Mesenteric fat pad (tissue), 1 donor: ENCODE data around the gene TTC7B. TPM values are rescaled to one million over a fixed set of nuclear protein-coding genes. Genes with fewer than 3 reads are reported as not detected.
A peak's percentile ranks its signal among the peaks of the same experiment; 100 is the strongest.

Source experiments
- DNase-seq: peaks from one replicate; pipeline ENCODE4 v3.0.0-alpha.2; 2020; ENCODE audit warnings: low spot score
- total RNA-seq: library from RNA; stranded (reverse); fragmentation: NEBNext Ultra II Directional; extraction: Animal tissue kit (Norgen Biotek cat#: 25700); gene quantifications from one replicate; pipeline ENCODE4 v1.2.1, GENCODE V29; 2021
- donor health status: DM: yes; HTN: yes; CAD: no.

TTC7B gene
- total RNA-seq, 1 donor from 2014 or later = 92.3 TPM

DNA sequence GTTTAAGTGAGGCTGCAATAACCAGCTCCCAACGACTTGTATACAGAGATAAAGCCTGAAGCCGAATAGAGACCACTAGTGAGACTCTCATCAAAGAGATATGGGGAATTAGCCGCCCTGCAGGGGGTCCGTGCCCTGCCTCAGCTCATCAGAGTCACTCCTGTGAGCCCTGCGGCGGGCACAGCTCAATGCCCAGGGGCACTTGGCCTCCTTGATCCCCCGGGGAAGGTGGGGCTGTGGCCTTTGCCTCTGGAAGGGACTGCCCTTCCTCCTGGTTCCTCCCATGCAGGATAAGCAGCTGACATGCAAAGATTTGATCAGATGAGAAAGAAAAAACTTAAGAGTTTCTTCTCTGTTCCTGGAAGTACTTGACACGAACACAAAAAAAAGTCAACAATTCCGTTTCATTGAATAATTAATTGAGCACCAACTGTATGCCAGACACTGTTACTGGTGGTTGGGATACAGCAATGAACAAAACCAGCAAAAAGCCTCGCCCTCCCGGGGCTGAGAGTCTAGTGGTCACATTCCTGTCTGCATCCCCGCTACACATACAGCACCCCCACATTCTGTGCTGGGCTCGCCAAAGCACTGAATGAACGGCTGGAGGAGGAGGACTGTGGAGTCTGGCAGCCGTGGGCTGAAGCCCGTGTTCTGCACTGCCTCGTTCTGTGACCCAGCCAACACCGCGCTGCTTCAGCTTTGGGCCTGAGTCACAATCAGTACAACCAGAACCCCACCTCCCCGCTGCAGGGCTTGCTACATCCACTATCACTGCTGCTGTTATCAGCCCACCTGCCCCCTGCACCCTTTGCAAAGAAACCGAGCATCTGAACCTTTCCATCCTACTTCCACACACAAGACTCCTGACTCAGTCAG is 10.3 kb downstream of the TTC7B start:
- DNase-seq = no peak

DNA sequence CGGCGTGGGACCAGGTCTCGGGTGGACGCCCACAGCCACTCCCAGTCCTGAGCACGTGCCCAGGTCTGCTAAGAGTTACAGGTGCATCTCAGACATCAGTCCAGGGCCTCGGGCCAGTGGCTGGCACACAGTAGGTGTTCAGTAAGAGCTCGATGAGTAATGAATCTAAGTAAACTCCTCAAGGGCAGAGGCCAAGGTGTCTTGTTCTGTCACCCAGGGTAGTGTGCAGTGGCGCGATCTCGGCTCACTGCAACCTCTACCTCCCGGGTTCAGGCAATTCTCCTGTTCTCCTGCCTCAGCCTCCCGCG is 11.2 kb downstream of the TTC7B start:
- DNase-seq = no peak

- no peak for DNase-seq
Measured at GRCh38 chr14:90804292-90805083, 11.7 kb downstream of the TTC7B start.

DNA sequence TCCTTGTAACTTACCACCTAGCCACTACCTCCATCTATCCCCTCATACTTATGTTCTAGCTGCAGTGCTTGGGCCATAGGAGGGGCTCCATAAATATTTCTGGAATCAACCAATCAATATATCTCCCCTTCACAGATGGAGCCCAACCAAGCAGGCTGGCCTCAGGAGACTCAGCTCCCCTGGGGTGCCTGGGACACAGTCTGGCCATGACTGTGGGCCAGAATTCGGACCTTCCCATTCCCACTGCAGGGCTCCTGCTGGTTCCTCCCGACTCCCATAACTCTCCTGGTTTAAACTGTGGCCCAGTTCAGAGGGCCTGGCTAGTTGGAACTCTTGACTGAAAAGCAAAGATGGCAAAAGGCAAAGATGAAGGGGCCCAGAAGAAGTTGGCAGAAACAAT is 13.0 kb downstream of the TTC7B start:
- DNase-seq = no peak

DNA sequence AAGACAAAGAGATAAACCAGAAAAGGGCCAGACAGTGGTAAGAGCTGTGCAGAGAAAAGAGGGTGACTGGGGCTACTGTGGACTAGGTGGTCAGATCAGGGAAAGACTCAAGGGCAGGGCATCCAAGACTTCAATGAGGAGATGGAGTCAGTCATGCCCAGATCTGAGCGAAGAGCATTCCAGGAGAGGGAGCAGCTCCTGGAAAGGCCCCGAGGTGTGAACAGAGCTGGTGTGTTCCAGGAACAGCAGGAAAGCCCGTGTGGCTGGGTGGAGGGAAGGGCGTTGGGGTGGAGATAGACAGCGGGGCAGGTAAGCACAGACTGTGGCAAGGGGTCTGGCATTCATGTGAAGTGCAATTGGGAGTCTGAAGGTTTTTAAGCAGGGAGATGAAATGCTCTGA is 16.8 kb downstream of the TTC7B start:
- no peak for DNase-seq

DNA sequence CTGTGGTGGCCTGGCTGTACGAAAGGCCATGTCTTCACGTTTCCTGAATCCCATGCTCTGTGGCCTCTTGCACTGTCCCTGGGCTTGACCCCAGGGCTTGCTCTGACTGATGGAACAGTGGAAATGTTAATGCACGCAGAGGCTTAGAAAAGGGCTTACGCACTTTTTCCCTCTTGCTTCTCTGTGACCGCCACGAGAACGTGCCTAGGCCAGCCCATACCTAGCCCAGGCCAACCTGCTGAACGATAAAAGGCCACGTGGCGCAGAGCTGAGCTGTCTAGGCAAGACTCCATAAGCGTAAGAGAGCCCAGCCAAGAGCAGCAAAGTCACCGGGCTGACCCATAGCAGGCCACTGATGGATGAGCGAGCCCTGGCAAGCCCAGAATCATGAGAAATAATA is 18.3 kb downstream of the TTC7B start:
- no peak for DNase-seq

GRCh38 chr14:90797451-90797850 is 18.8 kb downstream of the TTC7B start:
- DNase-seq = no peak

GRCh38 chr14:90796329-90796728 is 19.9 kb downstream of the TTC7B start:
- DNase-seq = no peak

DNA sequence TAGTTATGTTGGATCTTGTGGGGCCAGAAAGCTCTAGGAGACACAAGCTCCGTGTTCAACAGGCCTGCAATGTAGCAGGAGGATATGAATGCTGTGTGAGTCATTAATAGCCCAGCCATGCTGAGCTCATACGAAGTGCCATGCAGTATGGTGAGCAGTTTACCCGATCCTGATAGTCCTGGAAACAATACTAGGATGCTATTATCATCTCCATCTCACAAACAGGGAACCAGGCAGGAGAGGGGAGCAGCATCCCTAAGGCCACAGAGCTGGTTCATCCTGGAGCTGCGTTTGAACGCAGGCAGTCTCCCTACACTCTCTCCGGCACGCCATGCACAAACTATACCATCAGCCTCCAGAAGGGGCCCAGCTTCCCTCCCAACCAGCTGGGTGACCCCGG is 20.5 kb downstream of the TTC7B start:
- DNase-seq = no peak

- no peak for DNase-seq
Measured at GRCh38 chr14:90791486-90791885, 24.7 kb downstream of the TTC7B start.

GRCh38 chr14:90788031-90788430 is 28.2 kb downstream of the TTC7B start:
- peak; percentile 60 for DNase-seq

- DNase-seq = peak; percentile 64
Measured at GRCh38 chr14:90785876-90786450, 30.3 kb downstream of the TTC7B start.

GRCh38 chr14:90785471-90785870 is 30.8 kb downstream of the TTC7B start:
- peak; percentile 87 for DNase-seq

DNA sequence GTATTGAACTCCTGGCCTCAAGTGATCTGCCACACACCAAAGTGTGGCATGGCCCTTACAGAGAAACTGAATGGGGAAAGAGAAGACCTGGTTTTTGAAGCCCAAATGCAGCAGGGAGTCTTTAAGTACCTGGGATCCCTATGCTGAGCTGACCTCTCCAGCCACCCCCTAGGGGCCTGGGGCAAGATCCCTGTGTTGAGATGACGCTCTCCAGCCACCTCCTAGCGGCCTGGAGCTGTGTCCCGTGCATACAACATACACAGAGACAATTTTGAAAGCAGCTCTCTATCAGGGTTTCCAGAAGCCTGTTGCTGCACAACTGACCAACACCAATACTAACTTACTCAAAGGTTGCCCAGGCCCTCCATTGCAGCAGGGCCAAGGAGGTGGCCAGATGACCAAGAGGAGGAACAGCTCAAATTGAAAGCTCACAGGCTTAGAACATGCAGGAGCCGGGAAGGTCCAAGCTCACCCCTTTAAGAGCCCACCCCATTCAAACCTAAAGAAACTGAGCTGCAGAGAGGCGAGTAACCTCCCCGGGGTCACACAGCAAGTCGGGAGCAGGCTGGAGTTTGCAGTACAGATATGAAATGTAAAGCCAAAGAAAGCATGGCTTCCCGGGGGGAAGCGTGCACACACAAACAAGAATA is 31.5 kb downstream of the TTC7B start:
- DNase-seq = peak; percentile 62

DNA sequence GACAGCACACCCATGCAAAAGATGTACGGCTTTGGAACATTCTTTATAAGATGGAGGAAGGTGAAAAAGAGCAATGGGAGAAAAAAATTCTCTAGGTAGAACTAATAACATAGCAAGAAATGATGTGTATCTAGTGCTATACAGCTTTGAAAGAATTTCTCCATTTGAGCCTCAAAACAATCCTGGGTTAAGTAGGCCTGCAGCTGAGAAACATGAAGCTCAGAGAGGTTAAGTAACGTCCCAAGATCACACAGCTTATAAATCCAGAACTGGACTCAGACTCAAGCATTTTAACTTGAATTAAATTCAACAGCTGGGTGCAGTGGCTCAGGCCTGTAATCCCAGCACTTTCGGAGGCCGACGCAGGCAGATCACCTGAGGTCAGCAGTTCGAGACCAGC is 32.9 kb downstream of the TTC7B start:
- peak; percentile 59 for DNase-seq

- peak; percentile 49 for DNase-seq
Measured at GRCh38 chr14:90782892-90783291, 33.3 kb downstream of the TTC7B start.

GRCh38 chr14:90781876-90782275 is 34.4 kb downstream of the TTC7B start:
- DNase-seq = peak; percentile 60

DNA sequence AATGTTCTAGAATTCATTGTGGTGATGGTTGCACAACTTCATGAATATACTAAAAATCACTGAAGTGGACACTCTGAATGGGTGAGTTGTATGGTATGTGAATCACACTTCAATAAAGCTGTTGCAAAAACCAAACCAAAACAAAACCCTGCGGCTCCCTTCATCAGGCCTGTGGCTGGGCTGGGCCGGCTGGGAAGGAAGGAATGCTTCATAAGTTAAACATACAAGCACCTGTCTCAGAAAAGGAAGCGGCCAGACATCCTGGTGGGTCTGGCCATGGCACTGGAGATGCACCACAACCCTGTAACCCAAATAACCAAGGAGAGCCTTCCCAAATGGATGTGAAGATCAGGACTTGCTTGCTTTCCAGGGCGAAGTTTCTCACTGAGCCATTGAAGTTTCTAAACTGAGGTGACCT is 34.9 kb downstream of the TTC7B start:
- DNase-seq = peak; percentile 68

- DNase-seq = peak; percentile 78
Measured at GRCh38 chr14:90780519-90780918, 35.7 kb downstream of the TTC7B start.

DNA sequence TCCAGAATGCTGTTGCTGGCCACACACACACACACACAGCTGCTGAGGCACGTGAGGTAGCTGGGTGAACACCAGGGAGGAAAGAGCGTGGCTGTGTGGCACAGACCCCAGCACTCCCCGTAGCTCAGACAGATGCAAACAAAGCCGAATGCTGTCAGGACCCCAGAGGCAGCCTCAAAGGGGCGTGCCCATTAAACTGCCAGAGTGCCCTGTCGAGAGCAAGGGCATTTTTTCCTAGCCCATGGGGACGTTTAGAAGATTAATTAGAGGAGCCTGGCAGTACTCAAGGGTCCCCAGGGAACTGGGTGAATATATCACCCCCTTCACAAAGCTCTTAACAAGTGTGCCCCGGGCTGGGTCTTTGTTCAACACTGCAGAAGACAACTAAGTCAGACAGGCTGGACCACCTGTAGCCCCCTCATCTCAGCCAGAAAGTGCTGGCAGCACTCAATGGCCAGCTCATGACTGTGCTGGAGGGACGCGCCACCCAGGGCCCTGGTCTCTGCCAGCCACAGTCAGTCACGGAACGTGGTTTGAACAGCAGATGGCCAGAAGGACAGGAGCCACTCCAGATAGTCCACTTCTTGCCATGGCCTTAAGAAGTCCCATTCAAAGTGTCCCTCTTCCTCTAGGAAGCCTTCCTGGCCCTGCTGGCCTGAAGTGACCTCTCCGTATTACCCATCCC is 37.5 kb downstream of the TTC7B start:
- DNase-seq = peak; percentile 69

DNA sequence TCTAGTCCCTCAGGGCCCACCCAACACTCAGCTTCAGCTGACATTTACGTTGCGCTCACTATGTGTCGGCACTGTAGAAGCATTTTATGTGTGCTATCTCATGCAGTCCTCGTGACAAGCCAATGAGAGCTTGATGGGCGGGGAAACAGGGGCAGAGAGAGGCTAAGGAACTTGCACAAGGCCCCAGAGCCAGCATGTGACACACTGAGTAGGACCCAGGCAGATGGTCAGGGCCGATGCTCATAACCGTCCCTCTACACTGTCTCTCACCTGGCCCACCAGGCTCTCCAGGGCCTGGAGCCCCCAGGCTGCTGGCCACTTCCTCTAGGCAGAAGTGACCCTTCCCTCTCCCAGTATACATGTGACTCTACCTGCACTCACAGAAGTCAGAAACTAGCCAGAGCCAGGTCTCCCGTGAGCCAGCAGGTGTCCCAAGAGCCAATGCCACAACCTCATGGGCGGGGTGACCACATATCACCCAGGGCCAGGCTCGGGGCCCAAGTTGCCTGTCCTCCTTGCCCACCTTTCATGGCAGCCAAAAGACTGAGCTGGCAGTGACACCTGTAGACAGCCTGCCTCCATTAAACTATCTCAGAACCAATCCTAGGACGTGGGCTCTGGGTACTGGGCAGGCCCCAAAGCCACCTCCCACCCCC is 38.3 kb downstream of the TTC7B start:
- peak; percentile 75 for DNase-seq
